Endometrium (tissue), 2 donors: ENCODE measurements around the gene CCL3.
"Not testable (repeated sequence)": the region's sequence is repeated elsewhere in the genome, so short reads cannot be mapped to it uniquely, and the experiment has no call there.

Source experiments
- FAIRE-seq: peaks from 2 replicates; lab custom pipeline; 2012; peaks lifted over from hg19 to GRCh38; lab: Jason Lieb, UNC
- donor health status: control.
- donor health status: control.

CCL3 gene

GRCh38 chr17:36089888-36090836, at the start of gene CCL3:
Gene CCL3, minus strand, starts transcription at chr17:36090143. Its CDS starts 85 bp downstream, at chr17:36090058.
- no peak for FAIRE-seq

DNA sequence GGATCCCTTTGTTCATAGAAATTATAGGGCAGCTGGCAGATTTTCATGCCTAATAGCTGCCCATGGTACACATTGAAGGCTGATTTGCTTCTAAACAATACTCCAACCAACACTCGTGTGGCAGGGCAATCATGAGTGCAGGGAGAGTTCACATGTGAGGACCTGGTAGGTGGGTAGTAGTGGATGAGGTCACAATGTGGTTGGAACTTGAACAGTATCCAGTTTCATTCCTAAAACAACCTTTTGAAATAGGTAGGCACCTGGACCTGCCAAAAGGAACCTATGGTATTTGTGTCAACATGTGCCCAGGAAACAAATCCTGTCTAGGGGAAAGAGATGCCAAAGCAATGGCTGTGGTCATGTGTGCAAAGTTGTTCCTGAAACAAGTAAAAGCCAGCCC, 46.5 kb upstream of the CCL3 start:
- no peak for FAIRE-seq

- no peak for FAIRE-seq
Observed at GRCh38 chr17:36136036-36136435, 46.1 kb upstream of the CCL3 start.

DNA sequence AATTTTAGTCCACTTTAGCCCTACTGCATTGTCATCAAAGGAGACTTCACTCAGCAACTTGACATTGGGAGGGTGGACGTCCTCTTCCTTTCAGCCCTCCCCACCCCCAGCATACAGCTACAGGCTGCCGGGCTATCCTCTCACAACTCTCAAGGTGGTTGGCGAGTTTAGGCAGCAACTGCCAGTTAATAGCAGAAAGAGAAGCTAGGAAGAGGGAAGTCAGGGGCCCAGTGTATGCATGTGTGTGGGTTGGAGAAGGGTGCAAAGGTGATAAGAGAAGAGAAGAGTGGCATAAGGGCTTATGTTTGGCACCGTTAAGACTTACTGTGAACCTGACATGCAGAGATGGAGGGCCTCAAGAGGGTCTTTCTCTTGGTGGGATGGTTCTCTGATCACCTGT, 45.5 kb upstream of the CCL3 start:
- FAIRE-seq = no peak

GRCh38 chr17:36133602-36134236, 43.8 kb upstream of the CCL3 start:
- FAIRE-seq = no peak

DNA sequence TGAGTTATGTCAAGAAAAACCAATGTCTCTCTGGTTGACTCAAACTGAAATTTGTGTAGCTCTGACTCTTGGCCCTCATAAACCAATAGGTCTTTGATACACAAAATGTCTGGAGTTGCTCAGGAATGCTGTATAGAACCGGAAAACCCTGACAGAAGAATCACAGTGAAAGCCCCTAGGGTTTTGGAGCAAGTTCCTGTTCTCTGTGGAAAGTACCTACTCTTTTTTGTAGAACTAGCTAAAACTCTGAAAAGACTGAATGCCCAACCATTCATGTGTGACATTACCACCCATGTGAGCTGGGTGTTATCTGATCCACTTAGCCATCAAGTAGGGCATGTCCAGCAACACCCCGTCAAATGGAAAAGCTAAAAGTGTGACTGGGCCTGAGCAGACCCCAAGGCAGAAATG, 42.5 kb upstream of the CCL3 start:
- FAIRE-seq = no peak

- no peak for FAIRE-seq
Observed at GRCh38 chr17:36131931-36132330, 42.0 kb upstream of the CCL3 start.

- FAIRE-seq = no peak
Observed at GRCh38 chr17:36131421-36131820, 41.5 kb upstream of the CCL3 start.

DNA sequence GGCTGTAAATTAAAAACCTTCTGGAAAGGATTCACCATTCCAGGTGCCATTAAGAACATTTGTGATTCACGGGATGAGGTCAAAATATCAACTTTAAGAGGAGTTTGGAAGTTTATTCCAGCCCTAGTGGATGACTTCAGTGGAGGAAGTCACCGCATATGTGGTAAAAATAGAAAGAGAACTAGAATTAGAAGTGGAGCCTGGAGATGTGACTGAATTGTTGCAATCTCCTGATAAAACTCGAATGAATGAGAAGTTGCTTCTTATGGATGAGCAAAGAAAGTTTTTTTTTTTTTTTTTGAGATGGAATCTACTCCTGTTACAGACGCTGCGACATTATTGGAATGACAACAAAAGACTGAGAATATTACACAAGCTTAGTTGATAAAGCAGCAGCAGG, 40.4 kb upstream of the CCL3 start:
- FAIRE-seq = no peak

DNA sequence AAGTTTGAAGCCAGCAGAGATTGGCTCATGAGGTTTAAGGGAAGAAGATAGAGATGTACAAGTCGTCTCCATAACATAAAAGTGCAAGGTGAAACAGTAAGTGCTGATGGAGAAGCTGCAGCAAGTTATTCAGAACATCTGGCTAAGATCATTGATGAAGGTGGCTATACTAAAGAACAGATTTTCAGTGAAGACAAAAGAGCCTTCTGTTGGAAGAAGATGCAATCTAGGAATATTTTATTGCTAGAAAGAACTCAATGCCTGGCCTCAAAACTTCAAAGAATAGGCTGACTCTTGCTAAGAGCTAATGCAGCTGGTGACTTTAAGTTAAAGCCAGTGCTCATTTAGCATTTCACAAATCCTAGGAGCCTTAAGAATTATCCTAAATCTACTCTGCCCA, 39.7 kb upstream of the CCL3 start:
- no peak for FAIRE-seq

DNA sequence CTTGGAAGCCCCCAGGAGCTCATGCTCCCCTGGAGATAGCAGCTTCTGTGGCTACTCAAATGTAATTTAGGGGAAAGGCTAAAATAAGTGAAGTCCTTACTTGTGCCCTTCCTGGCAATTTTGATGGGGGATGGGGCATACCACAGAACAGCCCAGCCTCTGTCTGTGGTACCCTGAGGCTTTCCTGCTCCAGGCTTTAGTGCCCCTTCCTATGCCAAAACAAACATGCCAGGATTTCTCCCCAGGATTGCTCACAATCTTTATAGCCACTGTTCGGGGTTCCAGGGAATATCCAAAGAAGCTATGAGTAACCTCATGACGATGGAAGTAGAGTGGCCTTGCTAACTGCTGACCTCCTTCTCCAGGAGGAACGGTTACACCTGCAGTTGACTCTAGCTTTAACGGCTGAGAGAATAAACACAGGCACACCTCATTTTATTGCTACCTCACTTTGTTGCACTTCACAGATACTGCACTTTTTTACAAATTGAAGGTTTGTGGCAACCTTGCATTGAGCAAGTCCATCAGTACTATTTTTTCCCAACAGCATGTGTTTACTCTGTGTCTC, 38.6 kb upstream of the CCL3 start:
- FAIRE-seq = no peak

GRCh38 chr17:36127911-36128310, 38.0 kb upstream of the CCL3 start:
- FAIRE-seq = no peak

DNA sequence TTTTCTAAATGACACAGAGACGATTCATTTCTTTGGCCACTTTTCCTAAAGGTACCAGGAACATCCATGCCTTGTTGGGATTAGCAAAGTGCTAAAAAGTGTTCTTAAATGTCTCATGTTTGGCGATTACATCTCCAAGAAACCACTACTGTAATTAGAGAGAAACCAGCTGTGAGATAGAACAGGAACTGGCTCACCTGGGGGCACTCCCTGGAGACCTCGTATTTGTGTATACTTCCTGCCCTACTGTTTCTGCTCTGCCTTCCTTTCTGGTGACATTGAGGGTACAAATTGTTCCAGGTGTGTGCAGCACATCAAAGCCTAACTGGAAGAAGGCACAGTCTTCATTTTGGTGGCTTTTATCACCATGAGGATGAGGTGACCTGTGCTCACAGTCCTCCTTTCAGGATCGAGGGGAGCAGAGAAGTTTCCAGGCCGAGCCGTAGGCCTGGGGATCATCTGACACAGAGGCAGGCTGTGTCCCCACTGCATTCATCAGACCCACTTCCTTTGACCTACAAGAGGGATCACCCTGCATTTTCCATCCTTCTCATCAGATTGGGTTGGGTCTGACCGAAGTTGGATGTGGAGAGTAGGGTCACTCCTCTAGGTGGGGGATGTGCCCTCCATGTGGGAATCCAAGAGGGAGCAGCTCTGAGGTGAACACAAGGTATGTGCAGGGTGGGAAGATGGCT, 37.4 kb upstream of the CCL3 start:
- no peak for FAIRE-seq

GRCh38 chr17:36124879-36125824, 35.2 kb upstream of the CCL3 start:
- no peak for FAIRE-seq

DNA sequence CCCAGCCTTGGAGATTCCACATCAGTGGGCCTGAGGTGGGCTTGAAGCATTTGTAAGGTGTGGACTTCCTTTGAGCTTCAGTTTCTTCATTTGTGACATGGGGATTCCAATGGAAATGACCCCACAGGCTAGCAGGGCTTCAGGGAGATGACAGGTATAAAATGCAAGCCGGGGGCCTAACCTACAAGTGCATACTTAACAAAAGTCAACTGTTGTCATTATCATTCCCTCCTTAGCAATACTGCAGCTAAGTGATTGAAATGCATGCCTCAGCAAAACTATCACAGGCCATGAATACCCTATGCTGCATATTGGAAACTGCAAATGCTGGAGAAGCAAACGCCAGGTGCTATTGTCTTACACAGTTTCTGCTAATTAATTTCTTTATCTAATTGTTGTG, 33.5 kb upstream of the CCL3 start:
- no peak for FAIRE-seq

- FAIRE-seq = not testable (repeated sequence)
Observed at GRCh38 chr17:36121099-36121498, 31.2 kb upstream of the CCL3 start.

DNA sequence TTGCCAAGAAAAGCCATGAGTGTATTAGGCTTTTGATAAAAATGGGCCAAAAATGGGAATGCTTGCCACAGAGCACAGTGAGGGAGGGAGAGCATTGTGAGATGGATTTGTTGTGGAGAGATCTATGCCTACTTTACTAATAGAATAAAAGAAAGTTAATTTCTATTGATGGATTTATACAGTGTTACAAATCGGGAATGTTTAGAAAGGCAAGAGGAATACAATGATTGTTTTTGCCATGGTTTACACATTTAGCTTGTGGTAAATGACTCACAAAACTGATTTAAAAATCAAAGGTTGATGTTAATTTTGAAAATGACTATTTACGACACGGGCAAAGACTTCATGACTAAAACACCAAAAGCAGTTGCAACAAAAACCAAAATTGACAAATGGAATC, 30.3 kb upstream of the CCL3 start:
- FAIRE-seq = no peak

DNA sequence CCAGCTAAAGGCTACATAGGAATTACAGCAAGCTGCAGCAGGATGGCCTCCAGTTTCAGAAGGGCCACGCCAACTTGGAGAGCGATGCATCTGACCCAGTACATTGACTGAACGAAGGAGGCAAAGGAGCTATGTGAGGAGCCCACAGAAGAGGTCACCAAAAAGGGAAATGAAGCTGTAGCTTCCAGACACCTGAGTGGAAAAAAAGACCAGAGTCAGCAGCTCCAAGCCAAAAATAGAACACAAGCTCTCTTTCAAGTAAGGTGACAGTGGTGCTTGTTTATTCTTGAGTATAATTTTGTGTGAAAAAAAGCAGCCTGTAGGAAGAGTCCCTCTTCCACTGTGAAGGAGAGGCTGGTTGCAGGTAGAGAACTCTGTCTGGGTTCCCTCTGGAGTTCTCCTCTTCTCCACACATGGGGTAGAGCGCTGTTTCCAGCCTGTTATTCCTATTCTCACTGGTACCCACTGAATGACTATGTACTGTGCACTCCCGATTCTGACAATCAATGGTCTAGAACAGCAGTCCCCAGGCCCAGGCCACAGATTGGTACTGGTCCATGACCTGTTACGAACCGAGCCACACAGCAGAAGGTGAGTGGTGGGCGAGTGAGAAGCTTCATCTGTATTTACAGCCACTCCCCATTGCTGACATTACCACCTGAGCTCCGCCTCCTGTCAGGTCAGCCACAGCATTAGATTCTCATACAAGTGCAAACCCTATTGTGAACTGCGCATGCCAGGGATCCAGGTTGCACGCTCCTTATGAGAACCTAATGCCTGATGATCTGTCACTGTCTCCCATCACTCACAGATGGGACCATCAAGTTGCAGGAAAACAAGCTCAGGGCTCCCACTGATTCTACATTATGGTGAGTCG, 28.8 kb upstream of the CCL3 start:
- FAIRE-seq = no peak

- no peak for FAIRE-seq
Observed at GRCh38 chr17:36117505-36118382, 27.8 kb upstream of the CCL3 start.

- not testable (repeated sequence) for FAIRE-seq
Observed at GRCh38 chr17:36115649-36115977, 25.7 kb upstream of the CCL3 start.
